Neuron (in vitro differentiated cells): Measurements from ENCODE around the gene VPS26C.

Experiments
- H2AFZ ChIP-seq: one replicate; pipeline ENCODE4 v1.6.1; 2013; ENCODE audit warnings: low read depth, mild to moderate bottlenecking, inconsistent platforms, low read length, moderate library complexity
- H3K27me3 ChIP-seq: one replicate; pipeline ENCODE4 v1.6.1; 2013; ENCODE audit warnings: low read length; ENCODE audit not compliant: insufficient read depth
- H3K36me3 ChIP-seq: one replicate; pipeline ENCODE4 v1.6.1; 2013; ENCODE audit warnings: low read length; ENCODE audit not compliant: insufficient read depth
- H3K4me1 ChIP-seq: one replicate; pipeline ENCODE4 v1.6.1; 2013; ENCODE audit warnings: low read length; ENCODE audit not compliant: insufficient read depth
- H3K4me3 ChIP-seq: 2 replicates; pipeline ENCODE4 v1.5.1; 2013; ENCODE audit warnings: mild to moderate bottlenecking, low read length, moderate library complexity
- H3K9me3 ChIP-seq: one replicate; pipeline ENCODE4 v1.6.1; 2013; ENCODE audit warnings: low read length

The VPS26C gene

GRCh38 chr21:37199057-37199924 lies 67.8 kb downstream of the VPS26C start:
- H3K36me3 ChIP-seq = peaks cover 91% of the 10 kb centered on the region
- H3K4me1 ChIP-seq = no peaks in the 10 kb centered on the region
- H3K9me3 ChIP-seq = peaks cover 2% of the 10 kb centered on the region
- no peak overlapping the region for H2AFZ ChIP-seq
- no peak overlapping the region for H3K4me3 ChIP-seq
- no peaks in the 10 kb centered on the region for H3K27me3 ChIP-seq

- Histone ChIP-seq H3K4me3 (no peak overlapping the region), H2AFZ (no peak overlapping the region), H3K27me3 (no peaks in the 10 kb centered on the region), H3K4me1 (no peaks in the 10 kb centered on the region), H3K36me3 (peaks cover 93% of the 10 kb centered on the region), H3K9me3 (peaks cover 2% of the 10 kb centered on the region)
These were observed 69.4 kb downstream of the VPS26C start for GRCh38 chr21:37197746-37198145.

- Histone ChIP-seq H3K4me3 (no peak overlapping the region), H3K27me3 (no peaks in the 10 kb centered on the region), H2AFZ (no peak overlapping the region), H3K36me3 (peaks cover 96% of the 10 kb centered on the region), H3K9me3 (no peaks in the 10 kb centered on the region), H3K4me1 (no peaks in the 10 kb centered on the region)
These were observed 70.3 kb downstream of the VPS26C start for GRCh38 chr21:37196847-37197246.

- H3K27me3 ChIP-seq = no peaks in the 10 kb centered on the region
- H3K4me3 ChIP-seq = no peak overlapping the region
- H3K9me3 ChIP-seq = no peaks in the 10 kb centered on the region
- peaks cover 94% of the 10 kb centered on the region for H3K36me3 ChIP-seq
- H2AFZ ChIP-seq = no peak overlapping the region
- no peaks in the 10 kb centered on the region for H3K4me1 ChIP-seq
These were observed 71.5 kb downstream of the VPS26C start for GRCh38 chr21:37195610-37196009.

- Histone ChIP-seq H3K4me3 (no peak overlapping the region), H3K36me3 (peaks cover 94% of the 10 kb centered on the region), H3K27me3 (no peaks in the 10 kb centered on the region), H3K4me1 (no peaks in the 10 kb centered on the region), H2AFZ (no peak overlapping the region), H3K9me3 (no peaks in the 10 kb centered on the region)
These were observed 72.1 kb downstream of the VPS26C start for GRCh38 chr21:37195059-37195458.

- Histone ChIP-seq H2AFZ (no peak overlapping the region), H3K27me3 (no peaks in the 10 kb centered on the region), H3K36me3 (peaks cover 93% of the 10 kb centered on the region), H3K4me1 (no peaks in the 10 kb centered on the region), H3K9me3 (no peaks in the 10 kb centered on the region), H3K4me3 (no peak overlapping the region)
These were observed 73.5 kb downstream of the VPS26C start for GRCh38 chr21:37193676-37194075.

GRCh38 chr21:37193006-37193405 lies 74.1 kb downstream of the VPS26C start:
- peaks cover 94% of the 10 kb centered on the region for H3K36me3 ChIP-seq
- H3K9me3 ChIP-seq = no peaks in the 10 kb centered on the region
- no peak overlapping the region for H2AFZ ChIP-seq
- no peaks in the 10 kb centered on the region for H3K27me3 ChIP-seq
- H3K4me1 ChIP-seq = no peaks in the 10 kb centered on the region
- no peak overlapping the region for H3K4me3 ChIP-seq

- Histone ChIP-seq H3K4me1 (no peaks in the 10 kb centered on the region), H3K36me3 (peaks cover 96% of the 10 kb centered on the region), H2AFZ (no peak overlapping the region), H3K4me3 (no peak overlapping the region), H3K27me3 (no peaks in the 10 kb centered on the region), H3K9me3 (no peaks in the 10 kb centered on the region)
These were observed 75.1 kb downstream of the VPS26C start for GRCh38 chr21:37192019-37192418.

- Histone ChIP-seq H3K4me1 (no peaks in the 10 kb centered on the region), H3K27me3 (no peaks in the 10 kb centered on the region), H3K9me3 (no peaks in the 10 kb centered on the region), H3K36me3 (peaks cover 83% of the 10 kb centered on the region), H3K4me3 (no peak overlapping the region), H2AFZ (no peak overlapping the region)
These were observed 78.3 kb downstream of the VPS26C start for GRCh38 chr21:37188825-37189224.

- H3K27me3 ChIP-seq = no peaks in the 10 kb centered on the region
- no peaks in the 10 kb centered on the region for H3K9me3 ChIP-seq
- H3K36me3 ChIP-seq = peaks cover 81% of the 10 kb centered on the region
- H3K4me1 ChIP-seq = no peaks in the 10 kb centered on the region
- H2AFZ ChIP-seq = no peak overlapping the region
- no peak overlapping the region for H3K4me3 ChIP-seq
These were observed 80.2 kb downstream of the VPS26C start for GRCh38 chr21:37186983-37187382.

- H3K36me3 ChIP-seq = peaks cover 75% of the 10 kb centered on the region
- H3K4me3 ChIP-seq = no peak overlapping the region
- H3K27me3 ChIP-seq = no peaks in the 10 kb centered on the region
- H3K9me3 ChIP-seq = no peaks in the 10 kb centered on the region
- no peaks in the 10 kb centered on the region for H3K4me1 ChIP-seq
- no peak overlapping the region for H2AFZ ChIP-seq
These were observed 82.1 kb downstream of the VPS26C start for GRCh38 chr21:37184784-37185593.

GRCh38 chr21:37183749-37184148 lies 83.4 kb downstream of the VPS26C start:
- Histone ChIP-seq H2AFZ (no peak overlapping the region), H3K4me1 (no peaks in the 10 kb centered on the region), H3K4me3 (no peak overlapping the region), H3K36me3 (peaks cover 76% of the 10 kb centered on the region), H3K9me3 (no peaks in the 10 kb centered on the region), H3K27me3 (no peaks in the 10 kb centered on the region)

- Histone ChIP-seq H3K27me3 (no peaks in the 10 kb centered on the region), H3K9me3 (no peaks in the 10 kb centered on the region), H3K4me1 (no peaks in the 10 kb centered on the region), H2AFZ (no peak overlapping the region), H3K4me3 (no peak overlapping the region), H3K36me3 (peaks cover 76% of the 10 kb centered on the region)
These were observed 84.9 kb downstream of the VPS26C start for GRCh38 chr21:37182222-37182621.
